ENCODE data around the gene APPL1. TPM values are rescaled to one million over a fixed set of nuclear protein-coding genes. Genes with fewer than 3 reads are reported as not detected.
A peak's percentile ranks its signal among the peaks of the same experiment; 100 is the strongest.

The APPL1 gene
- total RNA-seq, 3 donors from 2014 or later (not counting 1 experiment from before 2014, with no cell fraction given) = 29.6 to 40.8 (median 38.2) TPM

GRCh38 chr3:57268416-57268815 lies 40.9 kb downstream of the APPL1 start:
- H3K36me3 Mint-ChIP-seq = peaks cover 38% of the 10 kb centered on the region
- no peak for ATAC-seq
- H3K4me3 ChIP-seq (ENCODE audit: low read length) = no peak overlapping the region
- no peak overlapping the region for H3K27ac Mint-ChIP-seq
- no peaks in the 10 kb centered on the region for H3K27me3 Mint-ChIP-seq (ENCODE audit: low read depth in 2 of 2)
- no peak for TF ChIP-seq CTCF (IDR thresholded peaks at IDR 0.05)
- H3K36me3 ChIP-seq (ENCODE audit: control insufficient read depth, insufficient read depth, low read length) = peaks cover 64% of the 10 kb centered on the region
- H3K27me3 ChIP-seq (ENCODE audit: control insufficient read depth, insufficient read depth, low read length) = no peaks in the 10 kb centered on the region
- no CpG with 5 or more reads among the region's 1 CpG for WGBS (ENCODE audit: insufficient coverage)
- no peaks in the 10 kb centered on the region for H3K9me3 ChIP-seq (ENCODE audit: control insufficient read depth, insufficient read depth, low read length)
- DNase-seq = no peak
- no peak overlapping the region for H3K27ac ChIP-seq (ENCODE audit: low read length)
- H3K9me3 Mint-ChIP-seq = peaks cover 0 to 1% of the 10 kb centered on the region in 2 donors
- H3K4me3 Mint-ChIP-seq = no peak overlapping the region
- no peaks in the 10 kb centered on the region for H3K4me1 ChIP-seq (ENCODE audit: control insufficient read depth, insufficient read depth, low read length)
- H3K4me1 Mint-ChIP-seq = no peaks in the 10 kb centered on the region
- intact Hi-C loops (cut with micrococcal nuclease) = no loop called here

GRCh38 chr3:57274845-57275244 lies 47.3 kb downstream of the APPL1 start:
- Histone ChIP-seq H3K27me3 (ENCODE audit: control insufficient read depth, insufficient read depth, low read length) (no peaks in the 10 kb centered on the region), H3K36me3 (ENCODE audit: control insufficient read depth, insufficient read depth, low read length) (peaks cover 27% of the 10 kb centered on the region), H3K4me3 (ENCODE audit: low read length) (no peak overlapping the region), H3K9me3 (ENCODE audit: control insufficient read depth, insufficient read depth, low read length) (no peaks in the 10 kb centered on the region), H3K27ac (ENCODE audit: low read length) (no peak overlapping the region), H3K4me1 (ENCODE audit: control insufficient read depth, insufficient read depth, low read length) (no peaks in the 10 kb centered on the region)
- ATAC-seq (no peak), DNase-seq (no peak)
- intact Hi-C loops (cut with micrococcal nuclease) = no loop called here
- Mint-ChIP-seq H3K36me3 (no peaks in the 10 kb centered on the region), H3K9me3 (no peaks in the 10 kb centered on the region), H3K27ac (no peak overlapping the region), H3K4me3 (no peak overlapping the region), H3K4me1 (no peaks in the 10 kb centered on the region), H3K27me3 (ENCODE audit: low read depth in 2 of 2) (no peaks in the 10 kb centered on the region)
- WGBS (ENCODE audit: insufficient coverage) = 98% methylated on average over 6 of the region's 6 CpGs
- TF ChIP-seq CTCF (IDR thresholded peaks at IDR 0.05) = no peak

GRCh38 chr3:57275393-57275792 lies 47.9 kb downstream of the APPL1 start:
- no peaks in the 10 kb centered on the region for H3K9me3 Mint-ChIP-seq
- DNase-seq (no peak), ATAC-seq (peak in 1 of 3 donors; percentile 35)
- H3K36me3 Mint-ChIP-seq = no peaks in the 10 kb centered on the region
- H3K27me3 Mint-ChIP-seq (ENCODE audit: low read depth in 2 of 2) = no peaks in the 10 kb centered on the region
- Histone ChIP-seq H3K9me3 (ENCODE audit: control insufficient read depth, insufficient read depth, low read length) (no peaks in the 10 kb centered on the region), H3K36me3 (ENCODE audit: control insufficient read depth, insufficient read depth, low read length) (peaks cover 23% of the 10 kb centered on the region), H3K27me3 (ENCODE audit: control insufficient read depth, insufficient read depth, low read length) (no peaks in the 10 kb centered on the region), H3K27ac (ENCODE audit: low read length) (no peak overlapping the region), H3K4me3 (ENCODE audit: low read length) (no peak overlapping the region), H3K4me1 (ENCODE audit: control insufficient read depth, insufficient read depth, low read length) (no peaks in the 10 kb centered on the region)
- intact Hi-C loops (cut with micrococcal nuclease) = no loop called here
- no peaks in the 10 kb centered on the region for H3K4me1 Mint-ChIP-seq
- no peak for TF ChIP-seq CTCF (IDR thresholded peaks at IDR 0.05)
- no peak overlapping the region for H3K27ac Mint-ChIP-seq
- no peak overlapping the region for H3K4me3 Mint-ChIP-seq
- WGBS (ENCODE audit: insufficient coverage) = no CpG with 5 or more reads among the region's 2 CpGs

- Mint-ChIP-seq H3K27me3 (ENCODE audit: low read depth in 2 of 2) (no peaks in the 10 kb centered on the region), H3K9me3 (no peaks in the 10 kb centered on the region), H3K4me1 (no peaks in the 10 kb centered on the region), H3K36me3 (no peaks in the 10 kb centered on the region), H3K27ac (no peak overlapping the region), H3K4me3 (no peak overlapping the region)
- no peak overlapping the region for H3K4me3 ChIP-seq (ENCODE audit: low read length)
- intact Hi-C loops (cut with micrococcal nuclease) = no loop called here
- no peak overlapping the region for H3K27ac ChIP-seq (ENCODE audit: low read length)
- TF ChIP-seq CTCF (IDR thresholded peaks at IDR 0.05) = no peak
- H3K9me3 ChIP-seq (ENCODE audit: control insufficient read depth, insufficient read depth, low read length) = no peaks in the 10 kb centered on the region
- ATAC-seq (no peak), DNase-seq (no peak)
- no peaks in the 10 kb centered on the region for H3K27me3 ChIP-seq (ENCODE audit: control insufficient read depth, insufficient read depth, low read length)
- no peaks in the 10 kb centered on the region for H3K4me1 ChIP-seq (ENCODE audit: control insufficient read depth, insufficient read depth, low read length)
- peaks cover 7% of the 10 kb centered on the region for H3K36me3 ChIP-seq (ENCODE audit: control insufficient read depth, insufficient read depth, low read length)
- WGBS (ENCODE audit: insufficient coverage) = 100% methylated on average over 1 of the region's 1 CpG
Measured at GRCh38 chr3:57278237-57278636, 50.7 kb downstream of the APPL1 start.

Data from natural killer cell (primary cell).